Measurements from ENCODE around the gene SEL1L3. TPM values are rescaled to one million over a fixed set of nuclear protein-coding genes. Genes with fewer than 3 reads are reported as not detected.

The SEL1L3 gene
- total and polyA plus RNA-seq, 2 of the 13 experiments (the other 11 are each of a cell fraction or from before 2014, with no cell fraction given) = 0.28 to 1.1 TPM

DNA sequence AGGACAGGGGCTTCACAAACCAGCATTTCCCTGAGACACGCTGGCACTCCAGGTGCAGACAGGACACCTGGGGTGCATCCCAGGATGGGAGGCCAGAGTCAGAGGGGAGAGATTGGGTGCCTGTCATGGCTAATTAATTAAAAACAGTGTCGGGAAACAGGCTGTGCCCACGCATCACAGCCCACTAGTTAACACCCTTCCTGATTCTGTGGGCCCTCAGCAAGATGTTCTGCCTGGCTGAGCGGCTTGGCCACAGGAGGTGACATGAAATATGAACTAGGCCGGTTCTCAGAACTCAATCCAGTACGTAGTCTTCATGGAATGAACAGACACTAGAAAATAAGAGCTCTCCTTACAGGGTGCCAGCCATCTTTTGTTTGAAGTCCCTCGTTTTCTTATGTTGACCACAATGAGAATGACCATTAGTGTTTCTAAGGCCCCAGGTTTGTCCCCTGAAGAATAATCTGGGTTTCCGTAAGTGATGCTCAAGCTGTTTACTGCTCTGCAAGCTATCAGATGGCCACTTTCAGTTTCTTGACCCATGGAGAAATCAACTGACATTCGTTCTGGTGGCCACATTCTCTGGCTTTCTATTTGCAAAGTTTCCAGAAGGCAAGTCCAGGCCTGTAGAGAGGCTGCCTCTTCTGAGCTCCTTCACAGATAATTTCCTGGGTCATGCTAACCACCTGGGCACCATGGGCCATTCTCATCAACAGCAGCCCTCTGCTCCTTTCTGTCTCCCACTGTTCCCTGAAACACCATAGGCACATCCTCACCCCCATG, 134.9 kb downstream of the SEL1L3 start:
- 39% methylated on average over 9 of the region's 9 CpGs for WGBS (ENCODE audit: low lambda C conversion rate)
- Histone ChIP-seq H3K4me3 (replicated peaks in 1 of 3; ENCODE audit: insufficient read depth in 1 of 3, low read depth in 2 of 3, low read length in 3 of 3) (no peak overlapping the region), H3K9ac (ENCODE audit: insufficient read depth, low read depth, low read length) (no peak overlapping the region), H3K79me2 (ENCODE audit: insufficient read depth, low read length) (no peaks in the 10 kb centered on the region), H3K27me3 (ENCODE audit: control insufficient read depth in 1 of 2, insufficient read depth in 2 of 2, low read length in 2 of 2) (no peaks in the 10 kb centered on the region), H3K27ac (ENCODE audit: extremely low read length, insufficient read depth, low read length) (no peak overlapping the region), H2AFZ (ENCODE audit: low read length) (no peak overlapping the region), H3K9me3 (ENCODE audit: low read length) (no peaks in the 10 kb centered on the region), H3K36me3 (replicated peaks in 1 of 2; ENCODE audit: control insufficient read depth in 1 of 2, insufficient read depth in 2 of 2, low read length in 2 of 2) (no peaks in the 10 kb centered on the region), H3K4me1 (ENCODE audit: insufficient read depth, low read length) (no peaks in the 10 kb centered on the region), H4K20me1 (ENCODE audit: insufficient read depth, low read length) (no peaks in the 10 kb centered on the region), H3K4me2 (ENCODE audit: low read depth, low read length) (no peak overlapping the region)
- in situ Hi-C loops (cut with HindIII; ENCODE audit: extremely low pct_ligation_motif_present, low pct_unique_long_range_greater_than_20kb) (no loop called here), intact Hi-C loops (cut with micrococcal nuclease; ENCODE audit: unreplicated experiment) (no loop called here)
- no peak for FAIRE-seq
- CTCF ChIA-PET (ENCODE audit: low intra/inter-chr PET ratio, low total read pairs) = no interaction called here
- no TSS peak for BruUV-seq (replicated peaks)
- no peak for ATAC-seq
- no peak for DNase-seq (ENCODE audit: low spot score)
- POLR2A ChIA-PET = no interaction called here
- TF ChIP-seq SNRNP70 (IDR thresholded peaks at IDR 0.05; ENCODE audit: low read depth, low read length) (no peak), JARID2 (CRISPR knock-in tag; IDR thresholded peaks at IDR 0.05; ENCODE audit: insufficient replicate concordance) (no peak), POGZ (CRISPR knock-in tag; IDR thresholded peaks at IDR 0.05) (no peak), RBFOX2 (IDR thresholded peaks at IDR 0.05; ENCODE audit: low read depth, low read length) (no peak), PHF5A (CRISPR knock-in tag; IDR thresholded peaks at IDR 0.05; ENCODE audit: low read depth, unreplicated experiment) (no peak), CBX5 (CRISPR knock-in tag; IDR thresholded peaks at IDR 0.05; ENCODE audit: borderline replicate concordance) (no peak), LCORL (IDR thresholded peaks at IDR 0.05) (no peak), LCORL (CRISPR knock-in tag; IDR thresholded peaks at IDR 0.05) (no peak), ZNF143 (CRISPR knock-in tag; IDR thresholded peaks at IDR 0.05) (no peak), ZNF672 (CRISPR knock-in tag; IDR thresholded peaks at IDR 0.05) (no peak), NR3C1 (CRISPR knock-in tag; IDR thresholded peaks at IDR 0.05) (no peak), ZNF232 (CRISPR knock-in tag; IDR thresholded peaks at IDR 0.05; ENCODE audit: borderline replicate concordance) (no peak), SMAD9 (CRISPR knock-in tag; IDR thresholded peaks at IDR 0.05) (no peak)
- TF ChIP-seq, protein P1, sequence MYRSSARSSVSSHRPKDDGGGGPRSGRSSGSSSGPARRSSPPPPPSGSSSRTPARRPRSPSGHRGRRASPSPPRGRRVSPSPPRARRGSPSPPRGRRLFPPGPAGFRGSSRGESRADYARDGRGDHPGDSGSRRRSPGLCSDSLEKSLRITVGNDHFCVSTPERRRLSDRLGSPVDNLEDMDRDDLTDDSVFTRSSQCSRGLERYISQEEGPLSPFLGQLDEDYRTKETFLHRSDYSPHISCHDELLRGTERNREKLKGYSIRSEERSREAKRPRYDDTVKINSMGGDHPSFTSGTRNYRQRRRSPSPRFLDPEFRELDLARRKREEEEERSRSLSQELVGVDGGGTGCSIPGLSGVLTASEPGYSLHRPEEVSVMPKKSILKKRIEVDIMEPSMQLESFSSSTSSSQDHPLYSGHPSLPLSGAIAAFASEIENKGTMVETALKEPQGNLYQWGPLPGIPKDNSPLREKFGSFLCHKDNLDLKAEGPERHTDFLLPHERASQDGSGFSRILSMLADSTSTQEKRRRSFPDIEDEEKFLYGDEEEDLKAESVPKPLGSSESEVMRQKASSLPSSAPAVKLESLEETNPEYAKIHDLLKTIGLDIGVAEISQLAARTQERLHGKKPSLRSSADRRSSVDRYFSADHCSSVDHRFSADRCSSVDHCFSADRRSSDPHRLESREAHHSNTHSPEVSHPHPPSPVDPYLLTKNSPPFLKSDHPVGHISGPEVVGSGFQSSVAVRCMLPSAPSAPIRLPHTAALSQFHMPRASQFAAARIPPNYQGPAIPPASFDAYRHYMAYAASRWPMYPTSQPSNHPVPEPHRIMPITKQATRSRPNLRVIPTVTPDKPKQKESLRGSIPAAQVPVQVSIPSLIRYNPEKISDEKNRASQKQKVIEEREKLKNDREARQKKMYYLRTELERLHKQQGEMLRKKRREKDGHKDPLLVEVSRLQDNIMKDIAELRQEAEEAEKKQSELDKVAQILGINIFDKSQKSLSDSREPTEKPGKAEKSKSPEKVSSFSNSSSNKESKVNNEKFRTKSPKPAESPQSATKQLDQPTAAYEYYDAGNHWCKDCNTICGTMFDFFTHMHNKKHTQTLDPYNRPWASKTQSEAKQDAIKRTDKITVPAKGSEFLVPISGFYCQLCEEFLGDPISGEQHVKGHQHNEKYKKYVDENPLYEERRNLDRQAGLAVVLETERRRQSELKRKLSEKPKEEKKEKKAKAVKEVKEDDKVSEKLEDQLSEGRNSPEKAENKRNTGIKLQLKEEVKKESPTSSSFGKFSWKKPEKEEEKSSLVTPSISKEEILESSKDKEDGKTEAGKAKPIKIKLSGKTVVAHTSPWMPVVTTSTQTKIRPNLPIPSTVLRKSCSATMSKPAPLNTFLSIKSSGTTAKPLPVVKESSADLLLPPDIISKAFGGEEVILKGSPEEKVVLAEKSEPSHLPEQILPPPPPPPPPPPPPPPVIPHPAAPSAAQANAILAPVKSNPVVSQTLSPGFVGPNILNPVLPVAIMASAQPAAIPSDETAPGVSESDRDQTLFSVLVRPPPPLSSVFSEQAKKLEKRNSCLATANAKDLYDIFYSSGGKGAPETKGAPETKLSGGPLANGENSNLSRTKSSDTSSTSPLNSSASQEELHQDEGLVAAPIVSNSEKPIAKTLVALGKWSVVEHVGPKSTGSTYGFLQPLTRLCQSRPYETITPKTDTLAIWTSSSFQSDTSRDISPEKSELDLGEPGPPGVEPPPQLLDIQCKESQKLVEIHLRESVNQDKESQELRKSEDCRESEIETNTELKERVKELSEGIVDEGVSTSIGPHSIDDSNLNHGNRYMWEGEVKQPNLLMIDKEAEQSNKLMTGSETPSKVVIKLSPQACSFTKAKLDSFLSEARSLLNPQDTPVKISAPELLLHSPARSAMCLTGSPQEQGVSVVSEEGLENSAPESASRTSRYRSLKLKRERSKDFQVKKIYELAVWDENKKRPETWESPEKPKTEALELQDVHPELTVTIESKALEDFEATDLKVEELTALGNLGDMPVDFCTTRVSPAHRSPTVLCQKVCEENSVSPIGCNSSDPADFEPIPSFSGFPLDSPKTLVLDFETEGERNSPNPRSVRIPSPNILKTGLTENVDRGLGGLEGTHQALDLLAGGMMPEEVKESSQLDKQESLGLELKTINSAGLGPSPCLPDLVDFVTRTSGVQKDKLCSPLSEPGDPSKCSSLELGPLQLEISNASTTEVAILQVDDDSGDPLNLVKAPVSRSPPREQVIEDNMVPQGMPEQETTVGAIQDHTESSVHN (CRISPR knock-in tag; IDR thresholded peaks at IDR 0.05) = no peak
- TF ChIP-seq, protein P2, sequence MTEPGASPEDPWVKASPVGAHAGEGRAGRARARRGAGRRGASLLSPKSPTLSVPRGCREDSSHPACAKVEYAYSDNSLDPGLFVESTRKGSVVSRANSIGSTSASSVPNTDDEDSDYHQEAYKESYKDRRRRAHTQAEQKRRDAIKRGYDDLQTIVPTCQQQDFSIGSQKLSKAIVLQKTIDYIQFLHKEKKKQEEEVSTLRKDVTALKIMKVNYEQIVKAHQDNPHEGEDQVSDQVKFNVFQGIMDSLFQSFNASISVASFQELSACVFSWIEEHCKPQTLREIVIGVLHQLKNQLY (CRISPR knock-in tag; IDR thresholded peaks at IDR 0.05) = no peak
- TF ChIP-seq, protein P3, sequence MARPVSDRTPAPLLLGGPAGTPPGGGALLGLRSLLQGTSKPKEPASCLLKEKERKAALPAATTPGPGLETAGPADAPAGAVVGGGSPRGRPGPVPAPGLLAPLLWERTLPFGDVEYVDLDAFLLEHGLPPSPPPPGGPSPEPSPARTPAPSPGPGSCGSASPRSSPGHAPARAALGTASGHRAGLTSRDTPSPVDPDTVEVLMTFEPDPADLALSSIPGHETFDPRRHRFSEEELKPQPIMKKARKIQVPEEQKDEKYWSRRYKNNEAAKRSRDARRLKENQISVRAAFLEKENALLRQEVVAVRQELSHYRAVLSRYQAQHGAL (CRISPR knock-in tag; IDR thresholded peaks at IDR 0.05; ENCODE audit: not compliant biosample characterization) = no peak

Data from HepG2 (cell line).